HG03095 (cell line): ENCODE data around the gene ARMH3.
A peak's percentile ranks its signal among the peaks of the same experiment; 100 is the strongest.

Source experiments
- ATAC-seq: cut with Tn5 transposase; IDR thresholded peaks from one replicate; pipeline ENCODE4 v1.9.1; 2021; ENCODE audit warnings: moderate library complexity; ENCODE audit not compliant: unreplicated experiment

Gene ARMH3

DNA sequence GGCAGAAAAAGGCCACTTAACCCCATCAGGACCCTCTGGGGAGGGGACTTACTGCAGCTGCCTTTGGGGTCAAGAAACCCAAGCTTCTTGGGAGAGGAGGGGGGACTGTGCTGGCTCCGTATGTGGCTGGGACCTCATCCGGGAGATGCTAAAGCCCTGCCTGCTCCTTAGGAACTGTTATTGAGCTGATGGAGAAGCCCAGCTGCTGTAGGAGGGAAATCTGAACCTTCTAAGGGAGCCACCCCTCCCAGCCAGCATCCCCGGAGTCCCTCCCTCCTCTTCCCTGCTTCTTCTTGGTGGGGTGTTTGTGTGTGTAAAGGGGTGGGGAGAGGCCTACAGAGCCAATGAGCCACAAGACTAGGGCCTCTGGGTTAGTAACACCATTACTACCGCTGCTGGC lies 220.6 kb downstream of the ARMH3 start:
- no peak for ATAC-seq

DNA sequence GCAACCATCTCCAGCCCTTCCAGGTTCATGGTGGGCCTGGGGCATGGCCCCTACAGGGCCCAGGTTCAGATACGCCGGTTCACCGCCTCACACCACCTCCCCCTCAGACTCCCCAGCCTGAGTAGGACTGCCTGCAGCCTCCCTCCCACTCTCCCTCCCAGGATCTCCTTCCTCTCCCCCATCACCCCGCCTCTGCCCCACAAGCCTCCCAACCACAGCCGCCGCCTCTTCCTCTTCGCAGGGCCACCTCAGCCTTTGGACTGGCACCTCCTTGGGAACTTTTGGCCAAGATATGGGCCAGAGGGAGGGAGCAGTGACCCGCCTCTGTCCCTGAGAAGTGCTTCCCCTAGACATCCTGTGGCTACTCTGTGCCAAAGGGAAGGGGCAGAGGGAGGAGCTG lies 221.6 kb downstream of the ARMH3 start:
- ATAC-seq, result no peak

DNA sequence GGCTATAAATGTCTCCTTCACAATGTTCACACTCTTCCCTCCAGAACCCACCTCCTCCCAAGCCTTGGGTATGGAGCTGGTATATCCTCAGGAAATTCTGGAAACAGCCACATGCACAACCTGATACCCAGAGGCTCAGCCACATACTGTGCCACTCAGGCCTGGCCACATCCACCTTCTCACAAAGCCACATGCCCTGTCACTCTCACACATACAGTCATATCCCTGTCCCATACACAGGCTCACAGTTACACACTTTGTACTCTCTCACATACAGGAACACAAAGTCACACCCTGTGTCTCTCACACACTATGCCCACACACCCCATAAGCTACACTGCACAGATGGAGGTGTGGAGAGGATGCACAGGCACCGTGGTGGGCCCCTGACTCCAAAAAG lies 222.5 kb downstream of the ARMH3 start:
- ATAC-seq, result no peak

DNA sequence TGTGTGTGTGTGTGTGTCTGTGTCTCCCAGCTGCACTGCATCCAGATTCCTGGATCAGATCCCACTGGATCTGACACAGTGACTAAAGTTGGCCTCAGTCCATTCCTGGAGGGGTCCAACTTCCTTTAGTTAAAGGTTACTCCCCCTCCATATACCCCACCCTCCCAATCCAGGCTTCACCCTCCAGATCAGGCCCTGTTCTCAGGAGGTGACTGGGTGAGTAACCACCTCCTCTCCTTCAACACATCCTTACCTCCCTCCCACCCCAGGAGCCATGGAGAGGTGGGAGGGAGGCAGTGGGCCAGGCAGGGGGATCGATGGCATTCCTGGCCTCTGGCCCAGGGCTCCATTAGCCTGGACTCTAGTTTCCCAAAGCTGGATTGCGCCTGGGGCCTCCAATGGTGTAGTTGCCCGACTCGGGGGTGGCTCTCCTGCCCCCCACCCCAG lies 223.6 kb downstream of the ARMH3 start:
- ATAC-seq, result no peak

DNA sequence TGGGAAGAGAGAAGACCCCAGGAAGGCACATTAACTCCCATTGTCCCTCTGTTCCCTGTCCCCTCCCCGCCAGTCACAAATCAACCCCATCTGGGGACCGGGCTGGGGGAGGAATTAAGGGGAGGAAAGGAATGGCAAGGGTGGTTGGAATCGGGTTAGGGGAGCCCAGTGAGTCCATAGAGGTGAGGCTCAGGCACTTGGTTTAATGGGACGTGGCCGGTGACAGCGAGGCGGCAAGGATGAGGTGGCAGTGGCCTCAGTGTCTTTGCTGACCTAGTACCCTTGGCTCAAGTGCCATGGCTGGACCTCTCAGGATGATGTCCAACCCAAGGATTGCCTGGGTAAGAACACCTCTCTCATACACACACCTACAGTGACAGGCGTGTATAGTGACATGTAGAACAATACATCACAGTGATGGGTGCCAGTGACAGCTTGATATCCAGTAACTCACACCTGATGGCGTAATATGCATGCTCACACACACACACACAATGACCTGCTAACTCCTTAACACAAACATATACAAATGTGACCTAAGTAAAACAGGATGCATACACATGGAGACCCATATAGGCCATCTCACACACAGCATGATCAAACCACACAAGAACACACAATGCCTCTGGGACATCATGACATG lies 224.7 kb downstream of the ARMH3 start:
- no peak for ATAC-seq

DNA sequence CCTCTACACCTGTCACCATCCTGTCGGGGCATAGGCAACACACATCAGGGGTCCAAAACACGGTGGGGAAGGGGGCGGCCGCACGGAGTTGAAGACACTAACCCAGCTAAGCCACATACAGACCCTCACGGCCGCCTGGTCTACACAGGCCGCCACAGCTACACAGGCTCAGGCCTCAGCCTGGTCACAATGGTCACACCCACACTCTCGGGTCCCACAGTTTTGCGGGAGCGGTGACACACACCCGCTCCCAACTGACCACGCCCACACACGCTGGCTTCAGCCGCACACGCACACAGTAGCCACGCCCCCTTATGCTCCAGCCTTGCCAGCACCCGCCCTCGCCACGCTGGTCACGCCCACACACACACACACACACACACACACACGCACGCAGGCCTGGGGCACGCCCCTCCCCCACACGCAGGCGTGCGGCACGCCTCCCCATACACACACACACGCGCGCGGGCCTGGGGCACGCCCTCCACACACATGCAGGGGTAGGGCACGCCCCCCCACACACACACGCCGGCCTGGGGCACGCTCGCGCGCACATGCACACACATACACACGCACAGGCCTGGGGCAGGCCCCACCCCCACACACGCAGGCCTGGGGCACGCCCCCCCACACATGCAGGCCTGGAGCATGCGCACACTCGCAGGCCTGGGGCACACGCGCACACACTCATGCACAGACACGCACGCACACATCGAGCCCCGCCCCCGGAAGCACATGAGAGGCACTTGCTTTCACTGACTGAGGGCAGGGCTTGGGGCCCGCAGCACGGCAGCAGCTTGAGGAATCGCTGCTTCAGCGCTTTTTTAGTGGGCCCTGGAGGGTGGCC lies 225.4 kb downstream of the ARMH3 start:
- peak; percentile 51 for ATAC-seq

DNA sequence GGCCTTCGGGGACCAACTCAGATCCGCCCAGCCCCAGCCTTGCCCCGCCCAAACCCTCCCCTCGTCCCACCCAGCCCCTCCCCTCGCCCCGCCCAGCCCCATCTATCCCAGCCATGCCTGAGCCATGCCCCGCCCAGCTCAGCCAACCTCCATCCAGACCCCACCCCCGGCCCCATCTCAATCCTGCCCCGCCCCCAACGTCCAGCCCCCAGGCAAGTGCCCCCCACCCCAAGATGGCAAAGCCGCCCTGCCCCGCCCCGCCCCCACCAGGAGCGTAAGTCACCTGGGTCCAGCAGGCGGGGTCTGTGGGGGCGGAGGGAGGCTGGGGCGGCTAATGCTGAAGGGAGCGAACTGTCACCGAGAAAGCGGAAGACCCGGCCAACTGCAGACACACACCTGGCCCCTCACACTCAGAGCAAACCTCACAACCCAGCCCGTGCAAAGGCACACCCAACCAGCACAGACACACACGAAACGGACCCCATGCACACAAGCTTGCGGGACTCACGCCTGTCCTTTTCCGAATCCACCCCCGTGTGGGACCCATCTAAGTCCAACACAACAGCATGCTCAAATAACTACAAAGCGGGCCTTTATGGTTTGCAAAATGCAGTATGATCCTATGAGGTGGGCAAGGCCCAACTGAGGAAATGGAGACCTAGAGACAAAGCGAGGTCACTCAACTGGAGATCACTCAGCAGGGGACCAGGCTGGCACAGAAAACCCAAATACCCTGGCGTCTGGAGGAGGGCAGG lies 226.2 kb downstream of the ARMH3 start:
- peak; percentile 3 for ATAC-seq

DNA sequence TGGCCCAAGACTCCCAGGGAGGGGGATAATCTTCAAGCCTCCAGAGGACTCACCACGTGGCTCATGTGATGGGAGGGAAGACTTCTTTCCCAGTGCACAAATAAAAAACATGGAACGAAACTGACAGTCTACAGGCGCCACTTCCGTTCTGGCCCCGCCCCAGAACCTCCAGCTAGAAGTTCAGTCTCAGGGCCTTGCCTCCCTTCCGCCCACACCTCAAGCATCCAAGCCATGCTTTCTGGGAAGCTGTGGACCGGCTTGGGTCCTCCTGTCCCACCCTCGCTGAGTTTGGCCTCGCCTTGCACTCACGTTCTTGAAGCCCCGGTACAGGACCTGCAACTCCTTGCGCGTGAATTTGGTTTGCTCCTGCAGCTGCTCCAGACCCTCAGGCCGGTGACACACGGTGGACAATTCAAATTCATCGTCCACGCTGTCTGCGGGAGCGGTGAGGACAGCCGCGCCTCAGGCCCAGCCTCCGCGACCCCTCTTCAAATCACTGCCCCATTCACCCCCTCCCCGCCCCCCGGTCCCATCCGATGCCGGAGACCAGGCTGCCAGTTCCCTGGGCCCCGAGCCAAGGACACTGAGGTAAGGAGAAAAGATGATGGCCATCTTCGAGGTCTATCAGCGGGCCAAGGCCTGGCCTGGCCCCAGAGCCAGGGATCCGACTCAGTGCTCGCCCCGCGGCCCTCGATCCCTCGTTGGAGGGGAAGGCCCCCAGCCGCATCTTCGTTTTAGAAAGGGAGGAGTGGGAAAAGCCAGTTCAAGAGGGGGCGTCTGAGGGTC lies 227.0 kb downstream of the ARMH3 start:
- no peak for ATAC-seq

DNA sequence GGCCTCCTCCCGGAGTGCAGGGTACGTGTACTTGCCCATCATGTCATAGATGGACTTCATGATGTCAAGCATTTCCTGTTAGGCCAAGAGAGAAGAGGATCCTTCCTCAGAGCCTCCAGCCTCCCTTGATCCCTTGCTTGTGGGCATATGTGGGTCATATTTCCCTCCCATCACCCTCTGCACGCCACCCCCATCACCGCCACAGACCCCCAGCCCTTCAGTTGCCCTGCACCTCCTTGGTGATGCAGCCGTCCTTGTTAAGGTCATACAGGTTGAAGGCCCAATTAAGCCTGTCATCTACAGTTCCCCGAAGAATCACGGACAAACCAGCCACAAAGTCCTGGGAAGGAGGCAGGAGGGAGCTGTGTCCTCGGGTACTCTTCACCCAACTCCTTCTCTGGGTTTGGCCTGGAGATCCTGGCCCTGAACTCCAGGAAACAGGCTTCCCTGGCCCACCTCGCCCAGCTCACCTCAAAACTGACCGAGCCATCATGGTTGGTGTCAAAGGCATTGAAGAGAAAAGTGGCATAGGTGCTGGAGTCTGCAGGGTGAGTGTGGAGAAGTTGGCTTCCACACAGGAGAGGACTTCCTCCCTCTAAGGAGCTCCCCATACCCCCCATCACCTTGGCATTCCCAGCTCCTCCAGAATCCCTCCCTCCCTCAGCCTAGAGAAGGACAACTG lies 227.9 kb downstream of the ARMH3 start:
- no peak for ATAC-seq

DNA sequence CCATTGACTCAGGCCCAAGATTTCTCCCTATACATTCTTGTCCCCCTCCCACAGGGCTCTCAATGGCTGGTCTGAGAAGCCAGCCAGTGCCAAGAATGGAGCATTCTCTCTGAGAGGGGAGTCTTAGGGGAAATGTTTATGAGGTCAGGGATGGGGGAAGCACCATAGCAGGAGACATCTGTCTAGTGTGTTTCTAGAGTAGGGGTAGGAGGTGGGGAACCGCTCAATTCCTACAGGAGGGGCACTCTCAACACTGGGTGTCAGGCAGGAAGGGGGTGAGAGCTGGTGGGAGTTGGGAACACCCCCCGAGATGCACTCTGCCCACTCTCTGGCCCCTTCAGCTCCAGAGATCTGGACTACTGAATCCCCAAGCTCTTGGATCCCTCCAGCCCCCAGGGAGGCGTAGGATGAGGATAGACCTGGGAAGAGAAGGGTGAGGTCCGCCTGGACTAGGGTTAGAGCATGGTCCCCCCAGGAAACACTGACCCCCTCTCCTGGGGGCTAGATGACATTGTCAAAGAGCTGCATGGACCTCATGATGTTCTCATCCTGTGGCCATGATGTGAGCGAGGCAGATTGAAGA lies 229.0 kb downstream of the ARMH3 start:
- no peak for ATAC-seq

DNA sequence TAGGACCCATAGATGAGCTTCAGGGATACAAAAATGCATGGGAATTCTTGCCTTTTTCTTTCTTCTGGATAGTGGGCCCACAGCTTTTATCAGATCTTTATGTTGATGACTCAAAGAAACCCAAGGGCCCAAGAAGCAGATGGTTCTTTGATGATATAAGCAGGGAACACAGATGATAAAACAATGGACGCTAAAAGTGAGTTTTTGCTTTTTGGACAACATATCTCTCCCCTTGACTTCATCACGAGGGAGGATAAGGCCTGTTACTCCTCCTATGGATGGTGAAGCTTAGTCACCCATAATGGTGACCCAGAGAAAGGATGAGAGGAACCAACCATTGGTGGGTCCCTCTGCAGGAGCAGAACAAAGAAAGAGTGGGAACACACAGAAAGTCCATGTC lies 231.2 kb downstream of the ARMH3 start:
- ATAC-seq, result no peak

DNA sequence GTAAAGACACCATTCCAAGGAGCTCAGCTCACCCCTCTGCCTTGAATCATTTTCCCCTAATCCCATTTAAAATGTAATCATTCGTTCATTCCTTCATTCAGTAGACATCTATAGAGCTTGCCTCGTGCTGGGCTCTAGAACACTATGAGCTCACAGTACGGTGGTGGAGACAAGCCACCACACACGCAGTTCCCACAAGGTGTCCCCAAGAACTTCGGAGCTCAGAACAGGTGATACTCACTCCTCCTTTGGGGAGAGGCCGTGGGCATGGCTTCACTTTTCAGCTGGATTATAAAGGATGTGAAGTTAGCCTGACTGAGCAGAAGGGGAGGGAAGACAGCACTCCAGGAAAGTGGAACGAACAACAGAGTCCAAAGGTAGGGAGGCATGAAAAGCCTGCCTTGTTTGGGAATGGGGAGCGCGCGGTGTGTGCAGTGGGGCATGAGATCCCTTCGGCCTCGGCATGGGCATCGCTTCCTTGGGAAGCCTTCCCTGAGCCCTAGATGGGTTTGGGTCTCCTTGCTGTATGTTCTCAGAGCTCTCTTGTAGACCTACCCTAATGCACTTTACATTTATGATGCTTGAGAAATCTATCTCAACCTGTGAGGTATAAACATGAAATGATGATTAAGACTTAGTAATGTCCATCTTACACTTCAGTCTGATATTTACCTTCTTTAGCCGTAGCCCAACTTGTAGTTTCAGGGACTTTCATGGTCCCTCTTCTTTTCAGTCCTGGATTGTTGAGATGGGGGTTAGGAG lies 236.9 kb downstream of the ARMH3 start:
- ATAC-seq, result peak; percentile 21

DNA sequence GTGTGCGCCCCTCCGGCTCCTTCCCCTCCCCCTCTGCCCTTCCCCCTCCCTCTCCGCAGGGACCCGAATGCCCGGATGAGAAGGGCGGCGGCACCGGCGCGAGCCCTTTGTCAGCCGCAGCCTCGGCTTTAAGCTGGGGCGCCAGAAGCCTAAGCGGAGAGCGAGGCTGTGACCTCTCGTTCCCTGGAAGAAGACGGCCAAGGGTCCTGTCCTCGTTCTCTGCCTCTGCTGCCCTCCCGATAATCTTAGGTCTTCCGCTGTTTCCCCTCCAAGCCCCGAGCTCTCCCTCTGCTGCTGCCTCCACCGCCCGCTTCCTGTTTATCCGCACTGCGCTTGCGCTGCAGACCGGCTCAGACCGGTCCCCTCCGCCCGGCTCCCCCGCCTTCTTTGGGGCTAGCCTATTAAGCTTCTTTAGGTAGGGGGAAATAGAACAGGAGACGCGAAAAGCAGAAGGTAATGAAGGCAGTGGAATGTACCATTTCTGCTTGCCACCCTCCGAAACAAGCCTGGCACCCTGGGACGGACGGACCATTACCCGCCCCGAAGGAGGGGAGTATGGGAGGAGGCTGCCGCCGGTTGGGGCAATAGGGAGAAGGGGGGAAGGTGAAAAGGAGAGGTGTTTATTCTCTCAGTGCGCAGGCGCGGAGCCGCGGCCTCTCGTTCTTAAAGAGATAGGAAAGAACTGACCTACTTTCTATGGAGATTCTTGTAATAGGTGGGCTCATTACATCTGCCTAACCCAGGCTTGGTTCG lies 237.7 kb downstream of the ARMH3 start, which contains the start of gene OGA:
Gene OGA, minus strand, starts transcription at position 326 of the 753 bp plus-strand sequence. CDS start 422 bp downstream, outside the sequence.
- peak; percentile 66 for ATAC-seq

DNA sequence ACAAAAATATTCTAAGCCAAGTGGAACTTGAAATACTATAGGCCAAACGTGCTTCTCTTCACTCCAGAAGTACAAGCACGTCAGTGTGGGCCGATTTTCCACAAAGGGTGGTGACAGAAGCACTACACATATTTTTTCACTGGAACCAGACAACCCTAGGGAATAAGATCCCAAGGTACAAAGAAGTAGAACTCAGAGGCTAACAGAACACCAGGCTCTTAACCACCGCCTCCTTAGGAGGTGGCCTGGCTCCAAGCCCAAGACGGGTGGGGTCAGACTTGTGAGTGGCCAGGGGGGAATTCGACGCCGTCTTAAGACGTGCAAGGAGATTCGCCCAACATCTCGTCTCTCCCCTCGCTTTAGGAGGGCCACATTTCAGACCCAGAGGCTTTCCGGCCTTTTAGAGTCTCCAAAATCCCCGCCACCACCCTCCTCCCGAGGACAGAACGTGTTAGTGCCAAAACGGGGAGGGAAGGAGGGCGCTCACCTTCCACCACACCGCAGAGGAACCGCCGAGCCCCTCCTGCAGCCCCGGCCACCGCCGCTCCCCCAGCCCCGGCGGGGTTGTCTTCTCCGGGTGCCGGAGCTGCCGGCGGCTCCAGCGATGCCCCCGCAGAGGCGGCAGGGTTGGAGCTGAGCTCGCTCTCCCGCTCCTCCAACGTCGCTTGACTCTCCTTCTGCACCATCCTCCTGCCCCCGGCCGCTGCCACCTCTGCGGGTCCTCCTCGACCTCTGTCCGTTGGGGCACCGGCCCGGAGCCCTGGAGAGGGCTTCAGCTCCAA lies 238.4 kb downstream of the ARMH3 start:
- ATAC-seq, result no peak

DNA sequence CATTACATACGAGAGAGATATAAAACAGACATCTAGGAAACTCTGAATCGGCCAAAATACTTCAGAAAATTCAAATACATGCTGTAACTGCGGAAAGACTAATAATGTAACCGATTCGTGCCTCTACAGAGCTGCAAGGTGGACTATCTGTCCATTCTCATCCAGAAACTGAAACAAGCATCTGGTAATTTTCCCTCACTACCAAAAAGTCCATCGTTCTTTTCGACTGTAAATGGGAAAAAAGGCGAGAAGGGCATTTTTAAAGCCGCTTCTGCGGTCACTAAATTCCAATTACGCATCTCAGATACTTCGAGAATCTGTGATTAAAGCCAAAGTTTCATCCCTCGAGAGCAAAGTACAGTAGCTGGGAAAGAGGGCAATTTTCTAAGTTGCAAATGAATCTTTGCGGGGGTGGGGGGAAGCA lies 239.0 kb downstream of the ARMH3 start:
- no peak for ATAC-seq

DNA sequence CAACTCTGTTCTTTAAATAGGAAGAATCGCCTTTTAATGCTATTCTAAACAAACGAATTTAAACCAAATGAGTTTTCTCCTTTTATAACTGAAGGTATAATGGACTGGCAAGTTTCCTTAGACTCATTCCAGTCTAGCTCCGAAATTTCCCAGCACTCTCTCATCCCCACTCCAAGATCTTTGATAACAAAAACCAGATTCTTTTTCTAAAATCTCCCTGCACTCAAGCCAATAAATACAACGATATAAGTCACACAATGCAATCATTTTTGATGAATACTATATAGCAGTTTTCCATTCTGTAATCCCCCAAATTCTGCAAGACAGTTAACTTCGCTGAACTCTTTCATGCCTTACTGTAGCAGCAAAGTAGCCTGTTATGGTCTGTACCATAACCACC lies 239.6 kb downstream of the ARMH3 start:
- no peak for ATAC-seq

DNA sequence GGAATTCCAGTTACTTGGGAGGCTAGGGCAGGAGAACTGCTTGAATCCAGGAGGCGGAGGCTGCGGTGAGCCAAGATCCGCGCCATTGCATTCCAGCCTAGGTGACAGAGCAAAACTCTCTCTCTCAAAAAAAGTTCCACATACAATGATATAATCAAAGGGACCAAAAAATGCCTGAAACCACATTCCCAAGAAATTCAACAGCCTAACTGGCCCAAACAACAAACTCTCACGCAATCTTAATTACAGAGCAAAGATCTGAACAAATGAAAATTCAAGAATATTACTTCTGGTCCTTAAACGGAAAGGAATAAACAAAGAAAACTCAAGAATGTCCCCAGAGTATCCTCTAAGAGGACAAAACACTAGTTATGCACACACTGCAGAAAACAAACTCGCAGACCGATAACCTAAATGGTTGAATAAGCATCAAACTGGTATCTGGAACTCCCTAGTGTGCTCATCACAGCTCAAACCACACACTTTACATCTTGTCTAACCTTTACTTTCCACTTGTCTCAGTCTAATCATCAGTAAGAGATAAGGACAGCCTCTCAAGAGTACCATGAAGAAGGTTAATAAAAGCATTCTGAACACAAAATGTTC lies 241.4 kb downstream of the ARMH3 start:
- peak; percentile 28 for ATAC-seq
